Thyroid gland (tissue), 4 donors: ENCODE results near the gene SLC44A1. TPM values are rescaled to one million over a fixed set of nuclear protein-coding genes. Genes with fewer than 3 reads are reported as not detected.

Experiments
- DNase-seq, 2 donors: peaks; one replicate each; pipeline ENCODE4 v3.0.0-alpha.2; 2019
- H3K27ac ChIP-seq, 3 donors: fragments of 200-600 bp; sonication (generic); 1 replicate in 2 of 3; 2 replicates in 1 of 3; pipeline ENCODE4 v1.5.1; 2016 to 2019; ENCODE audit warnings: mild to moderate bottlenecking in 1 of 3, moderate library complexity in 1 of 3
- H3K27me3 ChIP-seq: fragments of 200-600 bp; sonication (generic); one replicate; pipeline ENCODE4 v1.5.1; 2019
- H3K36me3 ChIP-seq, 2 donors: fragments of 200-600 bp; sonication (generic); one replicate each; pipeline ENCODE4 v1.5.1; 2016 to 2019
- H3K4me1 ChIP-seq, 2 donors: fragments of 200-600 bp; sonication (generic); one replicate each; pipeline ENCODE4 v1.5.1; 2017 to 2019
- H3K4me3 ChIP-seq, 3 donors: fragments of 200-600 bp; sonication (generic); replicated peaks in 1 of 3; 1 replicate in 2 of 3; 2 replicates in 1 of 3; pipeline ENCODE4 v1.5.1; 2016; ENCODE audit warnings: mild to moderate bottlenecking in 1 of 3
- H3K9me3 ChIP-seq: fragments of 200-600 bp; sonication (generic); one replicate; pipeline ENCODE4 v1.5.1; 2017
- POLR2A ChIP-seq, 2 donors: fragments of 450-650 bp; IDR thresholded peaks; one replicate each; pipeline ENCODE4 v1.6.1; 2017; ENCODE audit warnings: antibody characterized with exemption in 2 of 2, mild to moderate bottlenecking in 2 of 2, moderate library complexity in 1 of 2
- WGBS, 2 donors: methylation state at CpG; one replicate each; pipeline ENCODE4 v1.1.5; 2017; 5-methylcytosine and 5-hydroxymethylcytosine counted together
- intact Hi-C: fragments of 100-400 bp; cut with DNase I; formaldehyde crosslinking; loops from one replicate; pipeline ENCODE4 v1.15.1; 2023
- total RNA-seq, 4 donors: library from RNA; depleted of rRNA; stranded (reverse); fragments of >200 nt; gene quantifications; one replicate each; pipeline ENCODE4 v1.2.3, GENCODE V29; 2016
- TF ChIP-seq, protein P1 (sequence below), 6 experiments: fragments of 200-600 bp in 3 of 6; fragments of 450-650 bp in 3 of 6; sonication (generic) in 3 of 6; IDR thresholded peaks; one replicate each; pipeline ENCODE4 v1.5.1; 2016 to 2019; ENCODE audit warnings: antibody characterized with exemption in 6 of 6, mild to moderate bottlenecking in 2 of 6, inconsistent platforms in 1 of 6, moderate library complexity in 1 of 6

The SLC44A1 gene
- total RNA-seq, 4 donors from 2014 or later, result 102 to 144 (median 132) TPM

DNA sequence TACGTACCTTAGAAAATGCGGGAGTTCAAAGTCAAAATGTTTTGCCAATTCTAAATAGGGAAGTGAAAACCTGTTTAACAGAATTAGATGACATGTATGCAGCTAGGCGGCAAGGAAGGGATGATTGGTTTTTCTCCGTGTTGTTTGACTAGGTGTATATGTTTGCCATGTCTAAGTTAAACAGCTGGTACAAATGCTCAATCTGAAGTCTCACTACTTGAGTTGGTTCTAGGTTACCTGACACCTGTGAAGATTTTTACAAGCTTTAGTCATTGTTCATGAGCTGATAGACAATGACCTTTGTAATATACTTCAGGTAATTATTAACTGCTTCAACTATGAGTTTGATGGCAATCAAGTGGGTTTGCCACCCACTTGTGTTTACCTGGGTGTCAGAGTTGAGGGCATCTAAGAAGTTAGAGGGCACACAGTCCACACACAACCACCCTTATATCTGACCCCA is 74.3 kb downstream of the SLC44A1 start:
- Histone ChIP-seq H3K27me3 (no peaks in the 10 kb centered on the region), H3K36me3 (no peaks in the 10 kb centered on the region), H3K9me3 (no peaks in the 10 kb centered on the region), H3K4me3 (no peak overlapping the region), H3K4me1 (no peaks in the 10 kb centered on the region), H3K27ac (no peak overlapping the region)
- intact Hi-C loops, result no loop called here
- no peak for TF ChIP-seq POLR2A (IDR thresholded peaks at IDR 0.05)
- TF ChIP-seq, protein P1, sequence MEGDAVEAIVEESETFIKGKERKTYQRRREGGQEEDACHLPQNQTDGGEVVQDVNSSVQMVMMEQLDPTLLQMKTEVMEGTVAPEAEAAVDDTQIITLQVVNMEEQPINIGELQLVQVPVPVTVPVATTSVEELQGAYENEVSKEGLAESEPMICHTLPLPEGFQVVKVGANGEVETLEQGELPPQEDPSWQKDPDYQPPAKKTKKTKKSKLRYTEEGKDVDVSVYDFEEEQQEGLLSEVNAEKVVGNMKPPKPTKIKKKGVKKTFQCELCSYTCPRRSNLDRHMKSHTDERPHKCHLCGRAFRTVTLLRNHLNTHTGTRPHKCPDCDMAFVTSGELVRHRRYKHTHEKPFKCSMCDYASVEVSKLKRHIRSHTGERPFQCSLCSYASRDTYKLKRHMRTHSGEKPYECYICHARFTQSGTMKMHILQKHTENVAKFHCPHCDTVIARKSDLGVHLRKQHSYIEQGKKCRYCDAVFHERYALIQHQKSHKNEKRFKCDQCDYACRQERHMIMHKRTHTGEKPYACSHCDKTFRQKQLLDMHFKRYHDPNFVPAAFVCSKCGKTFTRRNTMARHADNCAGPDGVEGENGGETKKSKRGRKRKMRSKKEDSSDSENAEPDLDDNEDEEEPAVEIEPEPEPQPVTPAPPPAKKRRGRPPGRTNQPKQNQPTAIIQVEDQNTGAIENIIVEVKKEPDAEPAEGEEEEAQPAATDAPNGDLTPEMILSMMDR (IDR thresholded peaks at IDR 0.05), result no peak
- 86 to 97% methylated on average over 4 of the region's 4 CpGs for WGBS, 2 donors
- no peak for DNase-seq

GRCh38 chr9:105319202-105319813 is 74.9 kb downstream of the SLC44A1 start:
- WGBS, 2 donors, result 90 to 93% methylated on average over 5 of the region's 5 CpGs
- Histone ChIP-seq H3K36me3 (no peaks in the 10 kb centered on the region), H3K4me3 (no peak overlapping the region), H3K27ac (no peak overlapping the region), H3K4me1 (no peaks in the 10 kb centered on the region), H3K9me3 (no peaks in the 10 kb centered on the region), H3K27me3 (no peaks in the 10 kb centered on the region)
- no peak for DNase-seq
- TF ChIP-seq, protein P1 (IDR thresholded peaks at IDR 0.05), result no peak
- TF ChIP-seq POLR2A (IDR thresholded peaks at IDR 0.05), result no peak
- intact Hi-C loops, result no loop called here

- WGBS, 2 donors, result 92 to 97% methylated on average over 3 of the region's 3 CpGs
- intact Hi-C loops, result no loop called here
- TF ChIP-seq, protein P1 (IDR thresholded peaks at IDR 0.05), result no peak
- no peak for TF ChIP-seq POLR2A (IDR thresholded peaks at IDR 0.05)
- Histone ChIP-seq H3K9me3 (no peaks in the 10 kb centered on the region), H3K27me3 (no peaks in the 10 kb centered on the region), H3K27ac (no peak overlapping the region), H3K4me1 (no peaks in the 10 kb centered on the region), H3K4me3 (no peak overlapping the region), H3K36me3 (no peaks in the 10 kb centered on the region)
- DNase-seq, result no peak
Observed at GRCh38 chr9:105320568-105320967, 76.1 kb downstream of the SLC44A1 start.

GRCh38 chr9:105328296-105328695 is 83.8 kb downstream of the SLC44A1 start:
- Histone ChIP-seq H3K27ac (no peak overlapping the region), H3K4me3 (no peak overlapping the region), H3K36me3 (no peaks in the 10 kb centered on the region), H3K27me3 (no peaks in the 10 kb centered on the region), H3K9me3 (no peaks in the 10 kb centered on the region), H3K4me1 (peaks cover 0 to 13% of the 10 kb centered on the region in 2 donors)
- no peak for DNase-seq
- intact Hi-C loops, result no loop called here
- TF ChIP-seq, protein P1 (IDR thresholded peaks at IDR 0.05), result no peak
- TF ChIP-seq POLR2A (IDR thresholded peaks at IDR 0.05), result no peak
- 80 to 85% methylated on average over 3 of the region's 3 CpGs for WGBS, 2 donors

GRCh38 chr9:105328872-105329718 is 84.6 kb downstream of the SLC44A1 start:
- no peaks in the 10 kb centered on the region for H3K9me3 ChIP-seq
- intact Hi-C loops, result no loop called here
- no peak overlapping the region for H3K27ac ChIP-seq
- no peak overlapping the region for H3K4me3 ChIP-seq
- H3K27me3 ChIP-seq, result no peaks in the 10 kb centered on the region
- peaks cover 0 to 13% of the 10 kb centered on the region in 2 donors for H3K4me1 ChIP-seq
- WGBS, 2 donors, result 89 to 93% methylated on average over 11 to 12 of the region's 12 CpGs
- H3K36me3 ChIP-seq, result no peaks in the 10 kb centered on the region
- TF ChIP-seq, protein P1 (IDR thresholded peaks at IDR 0.05), result no peak
- no peak for TF ChIP-seq POLR2A (IDR thresholded peaks at IDR 0.05)
- DNase-seq, result no peak
